WI38 (cell line): ENCODE data around the gene TMPRSS6.

Experiments
- H3K4me3 ChIP-seq: 2 replicates; pipeline ENCODE4 v1.5.1; 2011; ENCODE audit warnings: low read depth, mild to moderate bottlenecking, control low read depth, low read length
- TF ChIP-seq, protein P1 (sequence below): IDR thresholded peaks from 2 replicates; pipeline ENCODE4 v1.5.1; 2012; ENCODE audit warnings: low read depth, mild to moderate bottlenecking, control low read depth, low read length

TMPRSS6 gene

GRCh38 chr22:37070744-37071143 lies 38.8 kb downstream of the TMPRSS6 start:
- TF ChIP-seq, protein P1, sequence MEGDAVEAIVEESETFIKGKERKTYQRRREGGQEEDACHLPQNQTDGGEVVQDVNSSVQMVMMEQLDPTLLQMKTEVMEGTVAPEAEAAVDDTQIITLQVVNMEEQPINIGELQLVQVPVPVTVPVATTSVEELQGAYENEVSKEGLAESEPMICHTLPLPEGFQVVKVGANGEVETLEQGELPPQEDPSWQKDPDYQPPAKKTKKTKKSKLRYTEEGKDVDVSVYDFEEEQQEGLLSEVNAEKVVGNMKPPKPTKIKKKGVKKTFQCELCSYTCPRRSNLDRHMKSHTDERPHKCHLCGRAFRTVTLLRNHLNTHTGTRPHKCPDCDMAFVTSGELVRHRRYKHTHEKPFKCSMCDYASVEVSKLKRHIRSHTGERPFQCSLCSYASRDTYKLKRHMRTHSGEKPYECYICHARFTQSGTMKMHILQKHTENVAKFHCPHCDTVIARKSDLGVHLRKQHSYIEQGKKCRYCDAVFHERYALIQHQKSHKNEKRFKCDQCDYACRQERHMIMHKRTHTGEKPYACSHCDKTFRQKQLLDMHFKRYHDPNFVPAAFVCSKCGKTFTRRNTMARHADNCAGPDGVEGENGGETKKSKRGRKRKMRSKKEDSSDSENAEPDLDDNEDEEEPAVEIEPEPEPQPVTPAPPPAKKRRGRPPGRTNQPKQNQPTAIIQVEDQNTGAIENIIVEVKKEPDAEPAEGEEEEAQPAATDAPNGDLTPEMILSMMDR: no peak

DNA sequence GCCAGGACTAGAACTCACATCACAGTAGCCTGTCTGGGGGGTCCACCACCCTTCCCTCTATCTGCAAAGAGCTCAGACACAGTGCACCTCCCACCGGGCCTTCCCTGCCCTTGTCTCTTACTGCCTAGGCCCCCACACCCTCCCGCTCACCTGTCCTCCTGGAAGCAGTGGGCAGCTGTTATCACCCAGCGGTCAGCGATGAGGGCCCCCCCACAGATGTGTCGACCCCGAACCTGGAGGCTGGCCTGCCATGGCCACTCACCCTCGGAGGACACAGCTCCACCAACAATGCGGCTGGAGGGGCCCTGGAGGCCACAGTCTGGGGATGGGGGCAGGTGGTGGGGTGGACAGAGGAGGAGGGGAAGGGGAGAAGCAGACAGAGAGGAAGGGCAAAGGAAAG lies 39.2 kb downstream of the TMPRSS6 start:
- TF ChIP-seq, protein P1: no peak
- H3K4me3 ChIP-seq: no peak overlapping the region

More at GRCh38 chr22:37070744-37071143, 38.8 kb downstream of the TMPRSS6 start:
- no peak overlapping the region for H3K4me3 ChIP-seq

DNA sequence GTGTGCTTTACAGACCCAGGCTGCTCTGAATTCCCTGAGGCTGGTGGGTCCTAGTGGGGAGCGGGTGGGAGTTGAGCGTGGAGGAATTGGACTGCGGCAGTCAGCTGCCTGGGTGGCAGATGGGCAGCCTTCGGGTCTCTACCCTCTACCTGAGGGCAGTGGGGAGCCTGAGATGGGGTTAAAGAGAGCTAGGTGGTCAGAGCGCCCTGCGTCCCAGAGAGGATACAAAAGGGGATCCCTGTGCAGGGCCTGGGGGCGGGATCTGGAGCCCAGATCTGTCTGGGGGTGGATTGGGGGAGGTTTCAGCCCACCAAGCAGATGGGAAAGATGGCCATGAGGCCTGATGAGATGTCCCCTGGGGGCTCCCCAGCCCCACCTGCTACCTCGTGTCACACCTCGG lies 39.8 kb downstream of the TMPRSS6 start:
- no peak overlapping the region for H3K4me3 ChIP-seq
- TF ChIP-seq, protein P1: no peak

DNA sequence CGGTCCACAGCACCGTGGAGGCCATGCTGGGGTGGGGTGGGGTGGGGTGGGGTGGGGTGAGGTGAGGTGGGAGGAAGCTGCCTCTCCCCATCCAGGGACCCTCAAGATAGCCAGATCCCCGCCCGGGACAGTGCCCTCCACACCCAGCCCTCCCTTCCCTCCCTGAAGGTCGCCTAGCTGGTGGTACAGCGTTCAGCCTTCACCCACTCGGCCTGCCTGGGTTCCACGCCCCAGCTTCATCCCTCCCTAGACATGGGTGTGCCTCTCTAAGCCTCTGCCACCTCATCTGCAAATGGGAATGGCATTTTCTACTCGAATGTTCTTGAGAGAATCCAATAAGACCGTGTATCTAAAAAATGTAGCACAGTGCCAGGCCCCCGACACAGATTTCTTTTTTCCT lies 40.2 kb downstream of the TMPRSS6 start:
- TF ChIP-seq, protein P1: no peak
- no peak overlapping the region for H3K4me3 ChIP-seq

- TF ChIP-seq, protein P1: no peak
- H3K4me3 ChIP-seq: no peak overlapping the region
Observed at GRCh38 chr22:37068859-37069258, 40.7 kb downstream of the TMPRSS6 start.

DNA sequence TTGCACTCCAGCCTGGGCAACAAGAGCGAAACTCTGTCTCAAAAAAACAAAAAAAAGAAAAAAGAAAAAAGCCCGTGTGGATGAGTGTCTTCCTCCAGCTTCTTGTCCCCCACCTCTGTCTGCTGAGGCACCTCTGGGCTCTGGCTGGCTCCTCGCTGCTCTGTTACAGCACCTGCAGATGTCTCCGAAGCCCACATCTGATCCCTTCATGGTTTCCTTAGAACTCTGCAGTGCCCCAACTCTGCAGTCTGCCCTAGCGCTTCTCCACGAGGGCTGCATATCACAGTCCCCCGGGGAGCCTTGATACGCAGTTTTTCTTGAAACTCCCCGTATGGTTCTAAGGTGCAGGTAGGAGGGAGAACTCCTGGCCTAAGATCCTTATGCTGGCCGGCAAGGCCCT lies 42.1 kb downstream of the TMPRSS6 start:
- TF ChIP-seq, protein P1: no peak
- H3K4me3 ChIP-seq: no peak overlapping the region

- TF ChIP-seq, protein P1: no peak
Observed at GRCh38 chr22:37065961-37066360, 43.6 kb downstream of the TMPRSS6 start.

More at GRCh38 chr22:37065961-37066360, 43.6 kb downstream of the TMPRSS6 start:
- H3K4me3 ChIP-seq: no peak overlapping the region
